Gastroesophageal sphincter (tissue), 4 donors: Measurements from ENCODE around the gene ZGRF1. TPM values are rescaled to one million over a fixed set of nuclear protein-coding genes. Genes with fewer than 3 reads are reported as not detected.
"Not testable (repeated sequence)": the region's sequence is repeated elsewhere in the genome, so short reads cannot be mapped to it uniquely, and the experiment has no call there.

ENCODE experiments used
- ATAC-seq: fragments of 150-250 bp; one replicate; pipeline ENCODE4 v1.9.1; 2016; ENCODE audit warnings: mild to moderate bottlenecking, moderate library complexity
- H3K27ac ChIP-seq, 4 donors: fragments of 200-600 bp; sonication (generic) in 3 of 4; 1 replicate in 3 of 4; 2 replicates in 1 of 4; pipeline ENCODE4 v1.5.1; 2016 to 2019
- H3K27me3 ChIP-seq: fragments of 200-600 bp; sonication (generic); one replicate; pipeline ENCODE4 v1.5.1; 2019
- H3K36me3 ChIP-seq, 2 donors: fragments of 200-600 bp; sonication (generic); one replicate each; pipeline ENCODE4 v1.5.1; 2019; ENCODE audit warnings: control low read depth in 1 of 2
- H3K4me1 ChIP-seq, 3 donors: fragments of 200-600 bp; sonication (generic); 1 replicate in 2 of 3; 2 replicates in 1 of 3; pipeline ENCODE4 v1.5.1; 2016 to 2019; ENCODE audit warnings: control low read depth in 2 of 3
- H3K4me3 ChIP-seq, 2 donors: fragments of 200-600 bp; sonication (generic); one replicate each; pipeline ENCODE4 v1.5.1; 2019; ENCODE audit warnings: mild to moderate bottlenecking in 1 of 2, moderate library complexity in 1 of 2
- H3K9me3 ChIP-seq, 3 donors: fragments of 200-600 bp; sonication (generic); one replicate each; pipeline ENCODE4 v1.5.1; 2017 to 2019; ENCODE audit warnings: control low read depth in 2 of 3
- EP300 ChIP-seq: sonication (generic); formaldehyde crosslinking; IDR thresholded peaks from one replicate; pipeline ENCODE4 v1.6.1; 2017; ENCODE audit warnings: antibody characterized with exemption, mild to moderate bottlenecking
- POLR2A ChIP-seq, 2 donors: fragments of 450-650 bp; IDR thresholded peaks; one replicate each; pipeline ENCODE4 v1.6.1; 2017; ENCODE audit warnings: antibody characterized with exemption in 2 of 2, mild to moderate bottlenecking in 2 of 2, moderate library complexity in 1 of 2
- POLR2AphosphoS5 ChIP-seq: sonication (generic); formaldehyde crosslinking; IDR thresholded peaks from one replicate; pipeline ENCODE4 v1.6.1; 2017; ENCODE audit warnings: antibody characterized with exemption
- WGBS, 2 donors: methylation state at CpG; one replicate each; pipeline ENCODE4 v1.1.5; 2018; ENCODE audit warnings: low coverage in 1 of 2; 5-methylcytosine and 5-hydroxymethylcytosine counted together
- total RNA-seq, 4 donors: library from RNA; depleted of rRNA; stranded (reverse); fragments of >200 nt; gene quantifications; one replicate each; pipeline ENCODE4 v1.1.0, GENCODE V29; 2016
- TF ChIP-seq, protein P1 (sequence below), 4 experiments: fragments of 200-600 bp in 2 of 4; fragments of 450-650 bp in 2 of 4; sonication (generic) in 1 of 4; IDR thresholded peaks; one replicate each; pipeline ENCODE4 v1.5.1; 2017 to 2019; ENCODE audit warnings: antibody characterized with exemption in 4 of 4, mild to moderate bottlenecking in 2 of 4, moderate library complexity in 2 of 4

The ZGRF1 gene
- total RNA-seq, 4 donors from 2014 or later, result 2.8 to 4.7 (median 3.9) TPM

GRCh38 chr4:112673076-112673475 is 36.4 kb upstream of the ZGRF1 start:
- peaks cover 0 to 5% (median 0%) of the 10 kb centered on the region in 3 donors for H3K4me1 ChIP-seq
- no peaks in the 10 kb centered on the region for H3K27me3 ChIP-seq
- no peak for ATAC-seq
- no peak overlapping the region for H3K4me3 ChIP-seq
- no peak for TF ChIP-seq EP300
- TF ChIP-seq, protein P1, sequence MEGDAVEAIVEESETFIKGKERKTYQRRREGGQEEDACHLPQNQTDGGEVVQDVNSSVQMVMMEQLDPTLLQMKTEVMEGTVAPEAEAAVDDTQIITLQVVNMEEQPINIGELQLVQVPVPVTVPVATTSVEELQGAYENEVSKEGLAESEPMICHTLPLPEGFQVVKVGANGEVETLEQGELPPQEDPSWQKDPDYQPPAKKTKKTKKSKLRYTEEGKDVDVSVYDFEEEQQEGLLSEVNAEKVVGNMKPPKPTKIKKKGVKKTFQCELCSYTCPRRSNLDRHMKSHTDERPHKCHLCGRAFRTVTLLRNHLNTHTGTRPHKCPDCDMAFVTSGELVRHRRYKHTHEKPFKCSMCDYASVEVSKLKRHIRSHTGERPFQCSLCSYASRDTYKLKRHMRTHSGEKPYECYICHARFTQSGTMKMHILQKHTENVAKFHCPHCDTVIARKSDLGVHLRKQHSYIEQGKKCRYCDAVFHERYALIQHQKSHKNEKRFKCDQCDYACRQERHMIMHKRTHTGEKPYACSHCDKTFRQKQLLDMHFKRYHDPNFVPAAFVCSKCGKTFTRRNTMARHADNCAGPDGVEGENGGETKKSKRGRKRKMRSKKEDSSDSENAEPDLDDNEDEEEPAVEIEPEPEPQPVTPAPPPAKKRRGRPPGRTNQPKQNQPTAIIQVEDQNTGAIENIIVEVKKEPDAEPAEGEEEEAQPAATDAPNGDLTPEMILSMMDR (IDR thresholded peaks at IDR 0.05), result no peak
- TF ChIP-seq POLR2A (IDR thresholded peaks at IDR 0.05), result no peak
- TF ChIP-seq POLR2AphosphoS5, result no peak
- H3K9me3 ChIP-seq, result no peaks in the 10 kb centered on the region
- H3K27ac ChIP-seq, result no peak overlapping the region
- no peaks in the 10 kb centered on the region for H3K36me3 ChIP-seq

DNA sequence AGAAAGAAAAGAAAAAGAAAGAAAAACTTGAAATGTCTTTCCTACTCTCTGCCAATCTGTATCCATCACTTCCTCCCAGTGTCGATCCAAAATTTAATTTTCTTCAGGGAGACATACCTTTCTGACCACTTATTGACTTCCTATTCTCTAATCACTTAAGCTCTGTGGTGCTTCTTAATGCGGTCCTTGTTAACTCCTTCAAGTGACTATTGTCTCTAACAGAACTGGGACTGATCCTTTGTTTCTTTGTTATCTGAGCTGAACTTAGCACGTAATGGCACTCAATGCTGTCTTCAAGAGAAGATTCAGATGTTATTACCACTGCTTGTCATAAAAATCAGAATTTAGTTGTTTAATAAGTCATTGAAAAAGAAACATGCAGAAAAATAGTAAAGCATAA is 31.4 kb upstream of the ZGRF1 start:
- Histone ChIP-seq H3K27me3 (no peaks in the 10 kb centered on the region), H3K27ac (no peak overlapping the region), H3K36me3 (no peaks in the 10 kb centered on the region), H3K4me1 (peaks cover 0 to 5% (median 0%) of the 10 kb centered on the region in 3 donors), H3K4me3 (no peak overlapping the region), H3K9me3 (no peaks in the 10 kb centered on the region)
- WGBS, 2 donors, result 86 to 93% methylated on average over 3 of the region's 3 CpGs
- no peak for TF ChIP-seq EP300
- no peak for TF ChIP-seq POLR2A (IDR thresholded peaks at IDR 0.05)
- no peak for TF ChIP-seq POLR2AphosphoS5
- TF ChIP-seq, protein P1 (IDR thresholded peaks at IDR 0.05), result no peak
- ATAC-seq, result no peak

DNA sequence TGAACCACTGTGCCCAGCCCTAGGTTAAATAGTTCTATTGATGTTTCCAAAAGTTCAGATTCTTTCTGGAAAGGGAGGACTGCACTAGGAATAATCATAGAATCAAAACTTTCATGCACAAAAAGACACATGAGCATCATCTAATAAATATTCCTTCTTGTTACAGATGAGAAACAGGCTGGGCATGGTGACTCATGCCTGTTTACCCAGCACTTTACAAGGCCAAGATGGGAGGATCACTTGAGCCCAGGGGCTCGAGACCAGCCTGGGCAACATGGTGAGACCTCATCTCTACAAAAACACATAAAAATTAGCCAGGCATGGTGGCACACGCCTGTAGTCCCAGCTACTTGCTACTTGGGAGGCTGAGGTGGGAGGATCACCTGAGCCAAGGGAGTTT is 27.9 kb upstream of the ZGRF1 start:
- Histone ChIP-seq H3K27me3 (no peaks in the 10 kb centered on the region), H3K4me1 (no peaks in the 10 kb centered on the region), H3K4me3 (no peak overlapping the region), H3K9me3 (no peaks in the 10 kb centered on the region), H3K36me3 (peaks cover 0 to 3% of the 10 kb centered on the region in 2 donors), H3K27ac (no peak overlapping the region)
- no peak for ATAC-seq
- WGBS, 2 donors, result no CpG with 5 or more reads among the region's 2 CpGs
- TF ChIP-seq, protein P1 (IDR thresholded peaks at IDR 0.05), result no peak
- TF ChIP-seq POLR2AphosphoS5, result no peak
- no peak for TF ChIP-seq POLR2A (IDR thresholded peaks at IDR 0.05)
- TF ChIP-seq EP300, result no peak

DNA sequence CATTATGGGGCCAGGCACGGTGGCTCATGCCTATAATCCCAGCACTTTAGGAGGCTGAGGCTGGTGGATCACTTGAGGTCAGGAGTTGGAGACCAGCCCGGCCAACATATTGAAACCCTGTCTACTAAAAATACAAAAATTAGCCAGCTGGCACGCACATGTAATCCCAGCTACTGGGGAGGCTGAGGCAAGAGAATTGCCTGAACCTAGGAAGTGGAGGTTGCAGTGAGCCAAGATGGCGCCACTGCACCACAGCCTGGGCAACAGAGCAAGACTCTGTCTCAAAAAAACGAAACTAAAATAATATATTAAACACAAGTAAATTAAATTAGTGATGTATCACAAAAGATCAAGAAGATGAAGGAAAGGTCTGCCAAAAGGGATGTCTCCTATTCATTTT is 19.4 kb upstream of the ZGRF1 start:
- H3K36me3 ChIP-seq, result peaks cover 0 to 80% of the 10 kb centered on the region in 2 donors
- not testable (repeated sequence) for H3K9me3 ChIP-seq, H3K4me1 ChIP-seq, H3K4me3 ChIP-seq, H3K27ac ChIP-seq, ATAC-seq, H3K27me3 ChIP-seq
- WGBS, 2 donors, result 75 to 91% methylated on average over 2 to 4 of the region's 5 CpGs

GRCh38 chr4:112655270-112655669 is 18.6 kb upstream of the ZGRF1 start:
- TF ChIP-seq POLR2AphosphoS5, result no peak
- TF ChIP-seq POLR2A (IDR thresholded peaks at IDR 0.05), result no peak
- TF ChIP-seq EP300, result no peak
- TF ChIP-seq, protein P1 (IDR thresholded peaks at IDR 0.05), result no peak
- Histone ChIP-seq H3K27me3 (no peaks in the 10 kb centered on the region), H3K4me3 (no peak overlapping the region), H3K36me3 (peaks cover 0 to 88% of the 10 kb centered on the region in 2 donors), H3K4me1 (no peaks in the 10 kb centered on the region), H3K27ac (no peak overlapping the region), H3K9me3 (no peaks in the 10 kb centered on the region)
- ATAC-seq, result no peak
- 69 to 79% methylated on average over 5 of the region's 5 CpGs for WGBS, 2 donors
